K562 (cell line): Measurements from ENCODE around the gene ADGRE2. TPM values are rescaled to one million over a fixed set of nuclear protein-coding genes. Genes with fewer than 3 reads are reported as not detected.
A peak's percentile ranks its signal among the peaks of the same experiment; 100 is the strongest.

ENCODE experiments used
- E2F8 ChIP-seq: fragments of 450-650 bp; IDR thresholded peaks from 2 replicates; pipeline ENCODE4 v1.7.1; 2018; ENCODE audit warnings: mild to moderate bottlenecking, low read depth; ENCODE audit not compliant: partially characterized antibody
- KDM4B ChIP-seq, 2 experiments: fragments of 450-650 bp in 1 of 2; sonication (generic) in 1 of 2; IDR thresholded peaks; 2 replicates each; pipeline ENCODE4 v1.6.1; 2016 to 2017; ENCODE audit warnings: borderline replicate concordance in 2 of 2, antibody characterized with exemption in 1 of 2, low read depth in 1 of 2, mild to moderate bottlenecking in 1 of 2
- POLR2A ChIP-seq: fragments of 450-650 bp; conservative IDR thresholded peaks from 2 replicates; pipeline ENCODE4 v1.6.1; 2016
- PRDM10 ChIP-seq: fragments of 450-650 bp; IDR thresholded peaks from 2 replicates; pipeline ENCODE4 v1.6.1; 2018; ENCODE audit not compliant: partially characterized antibody
- SIN3B ChIP-seq: fragments of 450-650 bp; IDR thresholded peaks from 2 replicates; pipeline ENCODE4 v1.6.1; 2017; ENCODE audit warnings: low read depth, mild to moderate bottlenecking, moderate library complexity
- SP1 ChIP-seq: sonication (generic); formaldehyde crosslinking; IDR thresholded peaks from 2 replicates; pipeline ENCODE4 v1.8.1; 2022; ENCODE audit warnings: mild to moderate bottlenecking, missing genetic modification reagents
- TSC22D4 ChIP-seq: fragments of 450-650 bp; IDR thresholded peaks from 2 replicates; pipeline ENCODE4 v1.6.1; 2016; ENCODE audit warnings: missing genetic modification characterization, missing biosample characterization, control low read depth
- ZBTB40 ChIP-seq, 2 experiments: fragments of 450-650 bp in 1 of 2; sonication (generic) in 1 of 2; formaldehyde crosslinking in 1 of 2; IDR thresholded peaks; 2 replicates each; pipeline versions ENCODE4 v1.7.1 to v1.9.0; 2016 to 2022; ENCODE audit warnings: inconsistent platforms in 1 of 2, mild to moderate bottlenecking in 1 of 2, missing genetic modification reagents in 1 of 2
- ZFX ChIP-seq: sonication (generic); formaldehyde crosslinking; IDR thresholded peaks from 2 replicates; pipeline ENCODE4 v1.8.0; 2022; ENCODE audit warnings: mild to moderate bottlenecking, missing genetic modification reagents, moderate library complexity
- ZNF174 ChIP-seq: fragments of 250-450 bp; sonication (Bioruptor Pico); IDR thresholded peaks from 2 replicates; pipeline ENCODE4 v1.4.0; 2020; ENCODE audit warnings: mild to moderate bottlenecking
- polyA plus RNA-seq, 8 experiments: library from polyadenylated mRNA; depleted of rRNA in 4 of 8; stranded (reverse) in 5 of 8; unstranded in 3 of 8; fragments of >200 nt; fragmentation: Nextera tagmentation in 2 of 8; fragmentation: Illumina TruSeq in 1 of 8; extraction: Ambion mirVana in 2 of 8; extraction: Trizol in 1 of 8; gene quantifications; 2 replicates each; pipeline versions ENCODE4 v1.2.1 to v1.2.3, GENCODE V29; 2011 to 2014; ENCODE audit warnings: inconsistent platforms in 1 of 8, missing spikeins in 1 of 8
- total RNA-seq, 7 experiments: library from RNA; depleted of rRNA in 6 of 7; stranded (reverse); fragments of >200 nt in 6 of 7; fragmentation: Illumina TruSeq in 2 of 7; extraction: Trizol in 2 of 7; gene quantifications; 2 replicates each; pipeline versions ENCODE4 v1.2.1 to v1.2.3, GENCODE V29; 2011 to 2021; ENCODE audit warnings: low replicate concordance in 1 of 7

Gene ADGRE2
- total and polyA plus RNA-seq, 9 of the 15 experiments (the other 6 are each of a cell fraction or from before 2014, with no cell fraction given) = 4.3 to 17.3 (median 9.8) TPM

GRCh38 chr19:14689598-14690503 lies 88.5 kb downstream of the ADGRE2 start, which contains the start of gene ZNF333 (continued):
- TF ChIP-seq SIN3B (peak; percentile 66; the same call in 1 of the 2 replicates), ZBTB40 (IDR thresholded peaks at IDR 0.05) (peak; percentile 97), ZBTB40 (CRISPR knock-in tag; IDR thresholded peaks at IDR 0.05) (no peak), TSC22D4 (tag) (no peak), ZFX (peak; percentile 76), ZNF174 (0 out of 2 replicates have a peak, but pooled peaks have one; percentile 77), KDM4B (IDR thresholded peaks at IDR 0.05; ENCODE audit: borderline replicate concordance in 2 of 2, low read depth in 1 of 2) (0 out of 4 replicates have a peak, but pooled peaks of 1 of the 2 experiments have one; percentile 64), POLR2A (peak; percentile 93), SP1 (CRISPR knock-in tag) (peak; percentile 72; the same call in 1 of the 2 replicates), PRDM10 (peak; percentile 5), E2F8 (peak; percentile 89)
